Activated naive CD8-positive, alpha-beta T cell treated with anti-CD3 and anti-CD28 coated beads for 36 hours (primary cell): ENCODE data around the gene CRELD1. TPM values are rescaled to one million over a fixed set of nuclear protein-coding genes. Genes with fewer than 3 reads are reported as not detected.

ENCODE experiments used
- total RNA-seq, 2 experiments: library from RNA; stranded (reverse); gene quantifications; one replicate each; pipeline ENCODE4 v1.2.3, GENCODE V29; 2021

CRELD1 gene
- total RNA-seq, 2 experiments from 2014 or later = 7.9 to 10.0 TPM

Other genes starting within 250 kb of the CRELD1 start
- not detected for gene CPNE9, start 230.0 kb upstream of the CRELD1 start, total RNA-seq
- gene BRPF1, start 202.1 kb upstream of the CRELD1 start, total RNA-seq = 10 to 100 TPM; 39.4 to 40.1 TPM
- 10 to 100 TPM; 27.0 to 30.0 TPM for gene OGG1, start 183.9 kb upstream of the CRELD1 start, total RNA-seq
- 10 to 100 TPM; 24.8 to 25.7 TPM for gene CAMK1, start 163.9 kb upstream of the CRELD1 start, total RNA-seq
- 10 to 100 TPM; 49.5 to 50.8 TPM for gene TADA3, start 141.4 kb upstream of the CRELD1 start, total RNA-seq
- gene ARPC4, start 140.8 kb upstream of the CRELD1 start, total RNA-seq = 100 to 1,000 TPM; 251 to 253 TPM
- 10 to 100 TPM; 22.7 to 23.8 TPM for gene TTLL3, start 123.6 kb upstream of the CRELD1 start, total RNA-seq
- 10 to 100 TPM; 69.2 to 71.2 TPM for gene RPUSD3, start 89.8 kb upstream of the CRELD1 start, total RNA-seq
- under 1 TPM in 1 of 2 experiments, not detected in 1; 0.18 TPM for gene CIDEC, start 53.6 kb upstream of the CRELD1 start, total RNA-seq
- gene JAGN1, start 43.2 kb upstream of the CRELD1 start, total RNA-seq = 10 to 100 TPM; 49.0 to 49.2 TPM
- gene IL17RE, start 31.0 kb upstream of the CRELD1 start, total RNA-seq = 1 to 10 TPM; 1.2 to 1.8 TPM
- gene IL17RC, start 16.7 kb upstream of the CRELD1 start, total RNA-seq = under 1 TPM; 0.36 to 0.60 TPM
- gene PRRT3, start 18.6 kb downstream of the CRELD1 start, total RNA-seq = 1 to 10 TPM; 8.0 to 8.6 TPM
- gene EMC3, start 53.0 kb downstream of the CRELD1 start, total RNA-seq = 10 to 100 TPM; 44.7 to 46.7 TPM
- 10 to 100 TPM; 80.9 to 85.1 TPM for gene FANCD2, start 92.6 kb downstream of the CRELD1 start, total RNA-seq
- not detected for gene FANCD2OS, start 174.4 kb downstream of the CRELD1 start, total RNA-seq
- 10 to 100 TPM; 91.6 to 94.6 TPM for gene BRK1, start 181.8 kb downstream of the CRELD1 start, total RNA-seq
- gene VHL, start 207.9 kb downstream of the CRELD1 start, total RNA-seq = 10 to 100 TPM; 42.0 to 42.2 TPM
- gene IRAK2, start 231.1 kb downstream of the CRELD1 start, total RNA-seq = 1 to 10 TPM; 2.6 to 3.1 TPM